ENCODE data around the gene NHLRC2.

NHLRC2 gene

DNA sequence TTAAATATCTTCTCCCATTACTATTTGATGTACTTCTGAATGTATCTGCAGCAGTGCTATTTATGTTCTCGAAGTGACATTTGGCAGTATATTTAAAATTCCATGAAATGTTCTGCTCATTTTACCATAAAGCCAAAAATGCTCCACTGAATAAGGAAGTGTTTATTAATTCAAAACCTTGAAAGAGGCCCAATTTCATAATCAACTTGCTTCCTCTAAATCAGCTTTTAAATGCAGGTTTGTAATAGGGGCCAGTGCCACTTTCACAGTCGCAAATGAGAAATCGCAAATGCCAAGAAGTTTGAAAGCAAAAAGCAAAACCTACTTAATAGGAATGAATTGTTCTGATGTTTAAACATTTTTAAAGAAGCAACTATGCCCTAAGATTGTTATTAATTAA, 11.4 kb downstream of the NHLRC2 start:
- DNase-seq (ENCODE audit: low spot score): no peak

DNA sequence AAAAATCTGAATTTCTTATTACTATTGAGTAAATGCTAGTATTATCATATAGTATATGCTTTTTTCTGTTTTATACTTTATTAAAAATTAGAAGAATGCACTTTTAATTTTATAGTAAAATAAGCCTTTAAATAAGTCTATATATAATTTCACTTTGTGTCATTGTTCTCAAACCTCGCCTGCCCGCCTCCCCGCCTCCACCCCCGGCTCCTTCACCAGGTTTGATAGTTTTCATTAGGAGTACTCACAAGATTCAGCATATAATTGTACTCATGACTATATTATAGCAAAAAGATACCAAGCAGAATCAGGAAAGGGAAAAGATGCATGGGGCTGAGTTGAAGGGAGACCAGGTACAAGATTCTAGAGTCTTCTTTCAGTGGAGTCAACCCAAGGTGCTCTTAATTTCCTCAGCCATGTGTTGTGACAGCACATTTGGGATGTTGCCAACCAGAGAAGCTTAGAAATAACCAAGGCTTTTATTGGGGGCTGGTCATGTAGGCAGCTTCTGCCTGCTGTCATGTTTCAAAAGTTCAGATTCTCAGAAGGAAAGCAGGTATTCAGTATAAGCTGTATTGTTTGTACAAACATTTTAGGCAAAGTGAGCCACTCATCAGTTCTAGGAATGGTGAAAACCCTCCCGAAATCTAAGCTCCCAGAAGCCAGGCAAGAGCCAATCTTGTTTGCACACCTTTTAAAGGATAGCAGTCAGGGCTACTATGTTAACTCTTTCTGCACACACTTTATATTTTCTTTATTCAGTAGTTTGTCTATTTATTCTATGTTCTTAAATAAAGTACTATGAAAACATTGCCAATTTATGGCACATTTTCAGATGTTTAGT, 12.3 kb downstream of the NHLRC2 start:
- no peak for DNase-seq (ENCODE audit: low spot score)

DNA sequence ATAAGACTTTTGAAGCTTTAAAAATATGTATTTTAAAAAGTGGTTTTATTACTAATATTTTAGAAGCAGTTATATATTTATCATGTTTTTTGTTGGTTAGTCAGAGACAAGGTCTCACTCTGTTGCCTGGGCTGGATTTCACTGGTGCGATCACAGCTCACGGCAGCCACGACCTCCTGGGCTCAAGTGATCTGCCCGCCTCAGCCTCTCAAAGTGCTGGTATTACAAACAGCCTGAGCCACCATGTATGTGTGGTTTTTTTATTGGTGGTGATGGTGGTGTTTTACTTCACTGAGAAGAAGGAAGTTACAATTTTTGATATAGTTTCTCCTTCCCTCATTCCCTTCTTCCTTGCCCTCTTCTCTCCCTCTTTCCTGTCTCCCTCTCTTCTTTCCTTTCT, 13.4 kb downstream of the NHLRC2 start:
- no peak for DNase-seq (ENCODE audit: low spot score)

DNA sequence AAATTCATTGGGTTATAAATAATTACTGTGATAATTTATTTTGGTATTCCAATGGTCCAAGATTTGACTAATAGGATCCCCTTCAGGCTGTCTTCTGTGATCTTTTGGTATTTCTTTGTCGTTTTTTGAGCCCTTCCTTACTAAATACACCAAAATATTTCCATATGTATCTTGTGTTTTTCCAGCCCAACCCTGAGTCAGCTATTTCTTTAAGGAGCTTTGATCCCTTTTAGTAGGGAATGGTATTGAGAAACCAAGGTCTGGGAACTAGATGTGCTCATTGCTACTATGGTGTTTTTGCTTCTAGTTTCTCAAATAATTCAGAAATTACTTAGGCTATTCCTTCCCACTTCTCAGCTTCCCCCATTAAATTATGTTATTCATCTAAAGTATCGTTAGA, 15.3 kb downstream of the NHLRC2 start:
- DNase-seq (ENCODE audit: low spot score): no peak

DNA sequence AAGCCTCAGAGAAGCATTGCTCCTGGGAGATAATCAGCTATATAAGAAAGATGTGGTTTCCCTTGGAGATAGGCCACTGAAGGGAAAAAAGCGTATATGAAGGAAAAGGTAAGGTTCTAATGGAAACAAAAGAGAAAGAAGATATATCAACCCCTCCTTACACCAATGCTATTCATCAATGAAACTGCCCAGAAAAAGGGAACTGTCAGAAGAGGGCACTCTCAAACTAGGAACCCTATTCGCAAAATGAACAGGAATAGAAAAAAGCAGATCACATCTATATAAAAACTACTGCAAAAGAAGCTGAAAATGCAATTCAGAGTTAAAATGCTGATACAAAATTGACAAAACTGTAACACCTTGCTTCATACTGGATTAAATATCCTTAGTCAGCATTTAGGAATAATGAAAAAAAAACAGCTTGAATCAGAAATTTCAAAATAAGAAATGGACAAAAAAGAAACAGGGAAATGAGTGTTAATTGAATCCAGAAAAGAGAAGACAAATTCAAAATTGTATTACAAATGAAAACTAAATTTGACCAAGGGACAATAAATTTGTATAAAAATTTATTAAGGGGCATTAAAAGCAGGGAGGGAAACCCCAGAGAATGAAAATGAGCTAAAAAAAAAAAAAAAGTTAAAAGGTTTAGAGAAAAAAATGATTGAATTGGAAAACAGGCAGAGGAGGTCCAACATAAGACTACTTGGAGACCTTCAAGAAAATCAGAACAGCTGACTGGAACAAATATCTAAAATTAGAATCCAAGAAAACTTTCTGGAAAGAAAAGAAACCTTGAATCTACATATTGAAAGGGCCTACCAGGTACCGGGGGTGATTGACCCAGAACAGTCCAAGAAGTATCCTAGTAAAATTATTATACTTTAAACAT, 17.9 kb downstream of the NHLRC2 start:
- DNase-seq (ENCODE audit: low spot score): no peak

DNA sequence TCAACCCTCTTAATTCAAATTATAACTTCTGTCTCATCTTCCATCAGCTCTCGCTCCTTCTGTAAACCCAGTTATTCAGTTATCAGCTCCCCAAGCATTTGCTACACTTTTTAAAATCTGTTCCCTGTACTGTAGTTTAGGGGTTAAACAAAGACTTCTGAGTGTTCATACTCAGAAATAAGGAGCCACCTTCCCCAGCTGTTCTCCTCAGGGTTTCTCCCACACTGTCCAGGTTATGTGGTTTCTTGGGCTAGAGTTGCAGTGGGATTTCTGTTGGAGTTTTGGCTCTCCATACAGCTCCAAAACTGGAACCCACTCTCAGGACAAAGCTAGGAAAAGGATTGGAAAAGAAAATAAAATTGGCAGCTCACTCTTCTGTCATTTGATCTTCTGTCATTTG, 20.8 kb downstream of the NHLRC2 start:
- no peak for DNase-seq (ENCODE audit: low spot score)

DNA sequence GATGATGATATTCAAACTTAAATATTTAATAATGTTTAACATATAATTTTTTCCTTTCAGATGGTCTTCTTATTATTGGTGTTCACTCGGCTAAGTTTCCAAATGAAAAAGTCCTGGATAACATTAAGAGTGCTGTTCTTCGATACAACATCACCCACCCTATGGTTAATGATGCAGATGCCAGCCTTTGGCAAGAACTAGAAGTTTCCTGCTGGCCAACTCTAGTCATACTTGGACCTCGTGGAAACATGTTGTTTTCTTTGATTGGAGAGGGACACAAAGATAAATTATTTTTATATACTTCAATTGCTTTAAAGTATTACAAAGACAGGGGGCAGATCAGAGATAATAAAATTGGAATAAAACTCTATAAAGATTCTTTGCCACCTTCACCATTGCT, 22.0 kb downstream of the NHLRC2 start:
- DNase-seq (ENCODE audit: low spot score): no peak

DNA sequence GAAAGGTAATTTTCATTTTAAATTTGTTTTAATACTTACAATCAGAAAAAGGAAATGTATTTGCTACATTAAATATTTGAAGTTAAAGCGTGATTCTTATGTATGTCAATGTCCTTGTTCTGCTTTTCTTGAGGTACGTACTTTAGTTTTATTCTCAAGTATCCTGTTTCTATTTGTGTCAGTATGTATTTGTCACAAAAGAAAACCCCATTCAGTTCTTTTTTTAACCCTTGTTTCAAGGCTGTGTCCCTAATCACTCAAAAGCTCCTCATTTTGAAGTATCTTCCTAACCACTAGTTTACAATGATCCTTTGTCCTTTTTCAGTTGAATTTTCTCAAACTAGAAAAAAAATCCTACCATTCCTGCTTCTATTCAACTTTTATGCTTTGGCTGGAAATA, 25.2 kb downstream of the NHLRC2 start:
- DNase-seq (ENCODE audit: low spot score): no peak

DNA sequence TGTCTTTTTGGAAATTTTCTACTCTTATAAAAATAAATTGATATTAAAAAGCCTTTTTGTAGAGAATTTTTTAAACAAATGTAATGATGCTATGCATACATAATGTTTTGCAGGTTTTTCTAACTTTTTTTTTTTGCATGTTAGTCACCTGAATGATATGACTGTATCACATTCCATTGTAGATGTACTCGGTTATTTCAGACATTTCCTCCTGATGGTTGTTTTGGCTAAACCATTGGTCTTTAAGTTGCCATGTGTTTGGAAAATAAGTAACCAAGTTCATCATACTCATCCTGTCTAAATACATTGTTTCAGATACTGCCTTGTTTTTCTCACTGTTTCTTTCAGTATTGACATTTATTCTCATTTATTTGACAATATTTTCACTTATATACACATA, 25.8 kb downstream of the NHLRC2 start:
- no peak for DNase-seq (ENCODE audit: low spot score)

DNA sequence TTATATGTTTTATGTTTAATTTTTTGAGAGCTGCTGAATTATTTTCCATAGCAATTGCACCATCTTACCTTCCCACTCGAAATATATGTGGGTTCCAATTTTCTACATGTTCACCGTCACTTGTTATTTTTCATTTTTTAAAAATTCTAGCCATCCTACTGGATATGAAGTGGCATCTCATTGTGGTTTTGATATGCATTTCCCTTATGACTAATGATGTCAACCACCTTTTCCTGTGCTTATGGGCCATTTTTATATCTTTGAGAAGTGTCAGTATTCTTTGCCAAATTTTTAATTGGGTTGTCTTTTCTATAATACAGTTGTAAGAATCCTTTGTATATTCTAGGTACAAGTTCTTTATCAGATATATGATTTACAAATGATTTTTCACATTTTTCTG, 27.8 kb downstream of the NHLRC2 start:
- no peak for DNase-seq (ENCODE audit: low spot score)

DNA sequence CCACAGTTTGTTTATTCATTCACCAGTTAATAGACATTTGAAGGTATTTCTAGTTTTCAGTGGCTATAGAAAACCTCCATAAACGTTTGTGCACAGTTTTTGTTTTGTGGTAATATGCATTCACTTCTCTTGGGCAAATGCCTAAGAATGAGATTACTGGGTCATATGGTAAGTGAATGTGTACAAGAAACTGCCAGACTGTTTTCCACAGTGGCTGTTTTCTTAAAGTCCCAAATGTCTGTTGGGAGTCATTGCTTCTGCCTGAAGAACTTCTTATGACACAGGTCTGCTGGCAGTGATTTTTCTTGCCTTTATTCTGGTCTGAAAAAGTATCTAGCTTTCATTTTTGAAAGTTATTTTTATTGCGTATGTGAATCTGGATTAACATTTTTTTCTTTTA, 35.5 kb downstream of the NHLRC2 start:
- no peak for DNase-seq (ENCODE audit: low spot score)

DNA sequence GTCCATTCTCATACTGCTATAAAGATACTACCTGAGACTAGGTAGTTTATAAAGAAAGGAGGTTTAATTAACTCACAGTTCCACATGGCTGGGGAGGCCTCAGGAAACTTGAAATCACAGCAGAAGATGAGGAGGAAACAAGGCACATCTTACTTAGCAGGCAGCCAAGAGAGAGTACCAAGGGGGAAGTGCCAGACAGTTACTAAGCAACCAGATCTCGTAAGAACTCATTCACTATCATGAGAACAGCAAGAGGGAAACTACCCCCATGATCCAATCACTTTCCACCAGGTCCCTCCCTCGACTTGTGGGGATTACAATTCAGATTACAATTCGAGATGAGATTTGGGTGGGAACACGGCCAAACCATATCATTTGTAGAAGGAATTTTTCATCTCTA, 36.3 kb downstream of the NHLRC2 start:
- no peak for DNase-seq (ENCODE audit: low spot score)

DNA sequence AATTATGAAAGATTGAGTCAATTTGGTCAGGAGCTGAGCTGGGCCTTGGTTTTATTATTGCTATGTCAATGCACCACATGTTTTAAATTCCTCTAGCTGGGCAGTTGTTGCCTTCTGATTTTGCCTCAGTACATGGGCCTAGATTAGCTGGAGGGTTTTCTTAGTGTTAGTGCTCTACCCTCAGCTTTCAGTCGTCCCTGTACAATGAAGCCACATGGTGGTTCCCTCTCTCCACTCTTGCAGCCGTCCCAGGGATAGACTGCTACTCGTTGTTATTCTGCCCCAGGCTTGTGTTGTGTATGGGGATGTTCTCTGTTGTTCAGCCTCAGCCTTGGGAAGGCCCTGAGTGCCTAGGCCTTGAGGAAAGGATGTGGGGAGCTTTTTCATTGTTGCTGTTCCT, 37.0 kb downstream of the NHLRC2 start:
- no peak for DNase-seq (ENCODE audit: low spot score)

DNA sequence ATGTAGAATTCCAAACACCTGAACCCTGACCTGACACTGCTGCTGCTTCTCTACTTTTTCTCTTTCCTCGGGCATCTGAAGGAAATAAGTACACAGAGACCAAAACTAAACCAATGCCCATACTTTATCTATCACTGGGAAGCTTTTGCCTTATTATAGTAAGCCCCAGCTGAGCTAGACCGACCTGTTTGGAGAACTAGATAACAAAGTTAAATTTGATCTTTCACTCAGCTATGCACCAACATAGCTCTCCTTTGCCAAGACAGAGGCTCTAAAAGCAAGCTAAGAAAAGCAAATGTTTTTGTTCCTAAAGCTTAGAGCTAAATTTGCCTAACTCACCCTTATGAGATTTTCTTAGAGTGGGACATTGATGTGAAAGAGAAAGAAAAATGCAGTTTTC, 39.1 kb downstream of the NHLRC2 start:
- DNase-seq (ENCODE audit: low spot score): no peak

DNA sequence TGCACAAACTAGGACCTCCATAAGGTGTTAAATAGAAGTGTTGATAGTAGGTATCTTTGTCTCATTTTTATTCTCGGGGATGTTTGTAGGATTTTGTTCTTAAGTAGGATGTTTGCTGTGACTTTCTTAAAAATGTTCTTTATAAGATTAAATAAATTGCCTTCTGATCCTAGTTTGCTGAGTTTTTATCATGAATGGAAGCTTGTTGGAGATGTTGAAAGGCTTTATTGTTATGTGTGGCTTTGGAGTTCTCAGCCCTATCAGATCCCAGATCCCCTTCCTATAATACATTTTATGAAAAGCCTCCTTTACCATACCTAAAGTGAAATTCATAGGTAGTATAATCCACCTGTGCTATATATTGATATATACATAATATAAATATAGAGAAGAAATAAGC, 40.1 kb downstream of the NHLRC2 start:
- DNase-seq (ENCODE audit: low spot score): peak; percentile 16

DNA sequence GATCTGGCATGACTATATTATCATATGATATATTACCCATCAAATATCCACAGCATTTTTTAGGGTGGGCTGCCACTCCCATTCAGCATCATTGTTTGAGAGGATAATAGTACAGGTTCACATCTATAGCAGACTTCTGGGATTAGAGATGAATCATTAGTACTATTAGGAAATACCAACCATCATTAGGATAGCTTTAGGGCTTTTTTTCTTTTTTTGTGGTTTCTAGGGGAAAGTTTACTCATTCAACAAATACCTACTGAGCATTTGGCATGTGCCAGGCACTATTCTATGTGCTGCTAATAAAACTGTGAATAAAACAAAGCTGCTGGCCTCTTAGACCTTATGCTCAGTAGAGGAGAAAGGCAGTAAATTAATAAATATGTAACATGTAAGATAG, 40.6 kb downstream of the NHLRC2 start:
- DNase-seq (ENCODE audit: low spot score): peak; percentile 16

DNA sequence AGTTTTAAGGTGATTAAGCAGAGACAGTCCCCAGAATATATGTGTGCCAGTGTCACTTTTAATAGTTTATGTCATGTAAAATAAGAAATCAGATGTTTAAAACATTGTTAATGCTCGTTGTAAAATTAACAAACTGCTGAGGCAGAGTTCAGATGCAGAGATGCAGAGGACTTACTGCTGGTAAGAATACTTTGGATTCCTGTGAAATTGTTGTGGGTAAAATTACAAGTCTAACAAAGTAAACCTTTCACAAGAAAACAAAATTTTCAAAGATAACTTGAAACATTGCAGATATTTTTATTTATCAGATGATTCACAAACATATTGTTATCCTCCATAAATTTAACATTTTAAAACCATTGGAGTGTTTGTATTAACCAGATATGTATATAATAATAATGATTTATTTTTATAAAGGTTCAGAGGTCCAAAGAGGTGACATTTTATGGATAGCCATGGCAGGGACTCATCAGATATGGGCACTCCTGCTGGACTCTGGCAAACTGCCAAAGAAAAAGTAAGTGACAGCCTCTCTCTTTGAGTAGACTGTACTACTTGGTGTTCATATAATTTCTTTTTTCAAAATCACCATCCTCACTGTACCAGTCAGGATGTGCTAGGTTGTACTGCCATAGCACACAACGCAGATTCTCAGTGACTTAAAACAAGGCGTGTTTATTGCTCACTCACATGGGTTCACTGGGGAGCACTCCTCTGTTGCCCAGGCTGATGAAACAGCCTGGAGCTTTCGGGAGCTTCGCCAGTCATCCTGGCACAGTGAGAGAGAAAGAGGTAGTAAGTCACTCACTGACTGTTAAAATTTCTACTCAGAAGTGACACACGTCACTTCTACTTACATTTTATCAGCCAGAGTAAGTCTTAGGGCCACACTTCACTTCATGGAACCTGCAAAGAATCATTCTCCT, 43.5 kb downstream of the NHLRC2 start:
- DNase-seq (ENCODE audit: low spot score): no peak

DNA sequence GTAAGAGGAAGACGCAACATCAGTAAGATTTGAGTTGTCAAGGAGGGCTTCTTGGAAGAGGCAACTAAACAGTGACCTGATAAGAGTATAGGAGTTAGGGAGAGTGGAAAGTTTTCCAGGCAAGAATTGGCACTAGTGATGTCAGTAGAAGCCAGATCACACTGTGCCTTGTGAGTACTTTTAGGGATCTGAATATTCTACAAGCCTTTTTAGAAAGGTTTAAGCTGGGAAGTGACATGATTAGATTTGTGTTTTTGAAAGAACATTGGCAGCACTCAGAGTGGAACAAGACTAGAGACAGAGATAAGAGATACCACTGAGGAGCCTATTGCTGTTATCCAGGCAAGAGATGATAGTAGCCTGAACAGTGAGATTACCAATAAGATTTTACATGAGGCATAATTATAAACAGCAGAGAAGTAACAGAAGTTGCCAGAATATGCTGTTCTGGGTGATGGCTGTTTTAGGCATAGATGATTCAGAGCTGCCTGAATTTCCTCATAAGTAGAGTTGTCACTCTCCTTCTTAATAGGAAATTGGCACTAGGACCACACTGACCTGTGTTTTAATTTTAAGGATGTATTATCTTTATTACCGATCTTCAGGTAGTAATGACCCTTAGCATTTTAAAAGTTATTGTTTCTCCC, 45.6 kb downstream of the NHLRC2 start:
- no peak for DNase-seq (ENCODE audit: low spot score)

DNA sequence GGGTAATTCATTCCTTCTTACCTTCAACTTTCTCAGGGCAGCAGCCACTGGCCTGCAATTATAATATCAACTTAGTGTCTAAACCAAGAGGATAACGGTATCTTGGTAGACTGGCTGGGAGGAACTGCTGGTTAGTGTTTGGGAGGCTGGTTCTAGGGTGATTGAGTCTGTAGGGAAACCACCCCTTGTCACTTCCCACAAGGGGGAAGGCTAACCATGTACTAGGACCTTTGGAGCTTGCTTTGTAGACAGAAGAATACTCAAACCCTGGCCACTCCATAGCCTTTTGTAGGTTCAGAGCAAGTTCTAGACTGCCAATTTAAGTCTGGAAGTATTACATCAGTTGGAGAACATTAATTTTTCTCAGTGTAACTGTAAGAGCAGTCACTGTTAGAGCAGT, 51.3 kb downstream of the NHLRC2 start:
- DNase-seq (ENCODE audit: low spot score): no peak

DNA sequence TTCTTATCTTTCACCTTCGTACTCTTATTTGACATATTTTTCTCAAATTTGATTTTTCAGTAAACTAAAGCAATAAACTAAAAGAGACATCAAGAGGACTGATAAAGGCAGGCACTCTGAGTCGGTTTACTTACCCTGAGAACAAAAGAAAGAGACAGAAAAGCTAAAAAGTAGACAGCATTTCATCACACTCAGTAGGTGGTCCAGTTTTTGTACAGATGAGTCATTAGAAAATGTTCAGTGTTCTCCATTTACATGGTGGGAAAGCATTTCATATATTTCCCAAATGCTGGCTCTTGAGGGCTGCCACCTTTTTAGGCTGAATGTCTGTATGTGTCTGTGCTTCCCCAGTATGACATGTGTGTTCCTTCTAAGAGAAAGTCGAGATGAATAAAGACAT, 52.7 kb downstream of the NHLRC2 start:
- no peak for DNase-seq (ENCODE audit: low spot score)

DNA sequence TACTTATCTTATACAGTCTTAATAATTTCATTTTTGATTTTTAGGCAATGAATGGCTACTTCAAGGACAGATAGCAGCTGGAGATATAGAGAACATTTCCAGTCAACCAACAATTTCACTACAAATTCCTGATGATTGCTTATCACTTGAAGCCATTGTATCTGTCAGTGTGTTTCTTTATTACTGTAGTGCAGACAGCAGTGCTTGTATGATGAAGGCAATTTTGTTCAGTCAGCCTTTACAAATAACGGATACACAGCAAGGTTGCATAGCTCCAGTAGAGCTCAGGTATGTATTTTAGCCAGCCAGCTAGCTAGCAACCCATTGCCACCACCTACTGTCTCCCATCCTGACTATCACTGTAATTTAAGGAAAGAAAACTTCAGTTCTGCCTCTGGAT, 53.8 kb downstream of the NHLRC2 start:
- no peak for DNase-seq (ENCODE audit: low spot score)

DNA sequence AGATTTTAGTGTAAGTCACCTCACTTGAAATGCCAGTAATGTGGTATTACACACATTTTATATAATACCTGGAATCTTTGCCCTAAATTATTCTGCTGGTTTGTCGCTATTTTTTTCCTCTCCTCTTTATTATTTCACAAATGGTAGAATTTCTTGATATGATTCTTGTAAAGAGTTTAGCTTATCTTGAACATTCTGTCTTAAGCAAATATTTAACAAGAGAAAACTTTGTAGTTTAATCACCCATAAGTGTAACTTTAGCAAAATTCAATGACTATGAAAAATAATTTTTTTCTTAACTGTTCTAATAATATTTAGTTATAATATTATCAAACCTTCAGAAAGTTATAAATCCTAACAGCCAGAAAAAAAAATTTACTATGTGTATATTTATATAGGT, 56.7 kb downstream of the NHLRC2 start:
- no peak for DNase-seq (ENCODE audit: low spot score)
